HL-60 (cell line): ENCODE measurements around the gene CLN6.

Source experiments
- CTCF ChIP-seq: IDR thresholded peaks from one replicate; pipeline ENCODE4 v1.5.1; 2011; ENCODE audit warnings: low read length, control low read depth, inconsistent platforms; ENCODE audit not compliant: insufficient read depth
- GABPA ChIP-seq: IDR thresholded peaks from 2 replicates; pipeline ENCODE4 v1.6.1; 2012; ENCODE audit warnings: low read depth
- POLR2AphosphoS5 ChIP-seq: IDR thresholded peaks from 2 replicates; pipeline ENCODE4 v1.6.1; 2012; ENCODE audit warnings: low read depth
- REST ChIP-seq: IDR thresholded peaks from 2 replicates; pipeline ENCODE4 v1.6.1; 2012; ENCODE audit warnings: low read depth; ENCODE audit not compliant: insufficient replicate concordance

- TF ChIP-seq CTCF (no peak), POLR2AphosphoS5 (no peak), GABPA (no peak), REST (peak; percentile 9)
Measured at GRCh38 chr15:68228971-68229385, 550 bp downstream of the CLN6 start.
